ENCODE results near the gene THSD7A. TPM values are rescaled to one million over a fixed set of nuclear protein-coding genes. Genes with fewer than 3 reads are reported as not detected.

THSD7A gene
- total and polyA plus RNA-seq, 2 of the 4 experiments (the other 2 are of a cell fraction) = 0.02 to 0.18 TPM

DNA sequence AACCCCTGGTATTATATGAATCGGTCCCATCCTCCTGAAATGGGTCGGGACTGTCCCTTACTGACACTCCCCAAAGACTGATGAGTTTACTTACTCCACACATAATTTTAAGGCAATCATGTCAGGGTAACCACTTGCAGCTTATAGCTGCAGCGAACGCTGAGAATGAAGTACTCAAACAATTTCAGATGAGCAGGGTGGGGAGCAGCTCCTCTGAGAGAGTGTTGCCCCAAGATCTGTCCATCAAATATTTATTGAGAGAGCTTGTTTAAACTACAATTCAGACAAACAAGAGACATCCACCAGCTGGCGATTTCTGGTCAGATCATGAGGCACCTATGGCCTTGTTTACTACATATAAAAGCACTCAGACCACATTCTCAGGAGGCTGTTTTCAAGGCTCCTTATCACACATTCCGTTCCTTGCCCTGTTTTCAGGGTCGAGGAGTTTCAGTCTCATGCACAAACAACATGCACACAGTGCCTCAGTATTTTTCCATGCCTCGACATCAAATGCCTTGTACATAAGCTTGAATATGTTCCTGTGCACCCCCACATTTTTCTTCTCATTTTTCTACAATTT, 80.1 kb downstream of the THSD7A start:
- no TSS peak for BruUV-seq (replicated peaks)

More for the DNA sequence above, 80.1 kb downstream of the THSD7A start:
- H2BK20ac ChIP-seq (ENCODE audit: low read depth, low read length) = no peak overlapping the region
- dilution Hi-C loops (cut with HindIII; ENCODE audit: low sequenced_read_pairs, unreplicated experiment) (no loop called here), intact Hi-C loops (cut with micrococcal nuclease) (no loop called here), in situ Hi-C loops (cut with MboI; ENCODE audit: low sequenced_read_pairs) (no loop called here)
- no peak overlapping the region for H2BK120ac ChIP-seq (ENCODE audit: low read depth, low read length)
- no peaks in the 10 kb centered on the region for H3K4me1 ChIP-seq (ENCODE audit: control insufficient read depth, insufficient read depth, low read length)
- no peak overlapping the region for H2BK15ac ChIP-seq (ENCODE audit: low read depth, low read length)
- ATAC-seq (ENCODE audit: low read depth) = no peak
- H2AK5ac ChIP-seq (ENCODE audit: low read depth, low read length) = no peak overlapping the region
- no peaks in the 10 kb centered on the region for H3K9me1 ChIP-seq (ENCODE audit: insufficient read depth, low read length)
- H3K9me3 ChIP-seq (ENCODE audit: control insufficient read depth, insufficient read depth, low read length) = no peaks in the 10 kb centered on the region
- no peak overlapping the region for H3K4ac ChIP-seq (ENCODE audit: low read depth, low read length)
- H3K56ac ChIP-seq (ENCODE audit: extremely low read depth, insufficient read depth, low read length) = no peak overlapping the region
- no peak for DNase-seq
- no peak overlapping the region for H2BK5ac ChIP-seq (ENCODE audit: low read depth, low read length, poor library complexity, severe bottlenecking)
- no peak overlapping the region for H3K9ac ChIP-seq (ENCODE audit: low read depth, low read length)
- H3K4me3 ChIP-seq (ENCODE audit: insufficient read depth, low read depth, low read length) = no peak overlapping the region
- no peak overlapping the region for H2AK9ac ChIP-seq (replicated peaks; ENCODE audit: low read depth, low read length, poor library complexity)
- H4K8ac ChIP-seq (ENCODE audit: low read depth in 2 of 2, low read length in 2 of 2) = no peak overlapping the region
- no peak for TF ChIP-seq NFE2L2 (IDR thresholded peaks at IDR 0.05; ENCODE audit: low read depth, low read length)
- no peak overlapping the region for H3K27ac ChIP-seq (ENCODE audit: insufficient read depth, low read length)
- ChIA-PET CTCF (no interaction called here), POLR2A (ENCODE audit: unreplicated experiment) (no interaction called here)
- no peak overlapping the region for H3K4me2 ChIP-seq (ENCODE audit: low read depth, low read length)
- H3K23ac ChIP-seq (ENCODE audit: low read depth, low read length) = no peak overlapping the region
- H4K91ac ChIP-seq (ENCODE audit: insufficient read depth, low read depth, low read length) = no peak overlapping the region
- no peak overlapping the region for H3K14ac ChIP-seq (replicated peaks; ENCODE audit: low read depth, low read length)
- H2AFZ ChIP-seq (replicated peaks; ENCODE audit: low read length, poor library complexity) = no peak overlapping the region
- no peak overlapping the region for H4K5ac ChIP-seq (ENCODE audit: low read depth, low read length)
- H3K27me3 ChIP-seq (ENCODE audit: control insufficient read depth, insufficient read depth, low read length) = no peaks in the 10 kb centered on the region
- WGBS, 2 experiments (ENCODE audit: extremely low coverage in 2 of 2, insufficient read length in 1 of 2) = 43% methylated on average over 2 of the region's 8 CpGs; no CpG with 5 or more reads in 1 of the 2 experiments
- H3K36me3 ChIP-seq (ENCODE audit: control insufficient read depth, insufficient read depth, low read length) = no peaks in the 10 kb centered on the region
- H3K79me1 ChIP-seq (ENCODE audit: low read depth in 1 of 2, low read length in 2 of 2) = no peaks in the 10 kb centered on the region
- no peaks in the 10 kb centered on the region for H4K20me1 ChIP-seq (ENCODE audit: insufficient read depth, low read length)
- H3K18ac ChIP-seq (ENCODE audit: low read depth, low read length) = no peak overlapping the region

Measured in IMR-90 (cell line).